ENCODE results near the gene AIRE.
"Not testable (repeated sequence)": the region's sequence is repeated elsewhere in the genome, so short reads cannot be mapped to it uniquely, and the experiment has no call there.

Gene AIRE

DNA sequence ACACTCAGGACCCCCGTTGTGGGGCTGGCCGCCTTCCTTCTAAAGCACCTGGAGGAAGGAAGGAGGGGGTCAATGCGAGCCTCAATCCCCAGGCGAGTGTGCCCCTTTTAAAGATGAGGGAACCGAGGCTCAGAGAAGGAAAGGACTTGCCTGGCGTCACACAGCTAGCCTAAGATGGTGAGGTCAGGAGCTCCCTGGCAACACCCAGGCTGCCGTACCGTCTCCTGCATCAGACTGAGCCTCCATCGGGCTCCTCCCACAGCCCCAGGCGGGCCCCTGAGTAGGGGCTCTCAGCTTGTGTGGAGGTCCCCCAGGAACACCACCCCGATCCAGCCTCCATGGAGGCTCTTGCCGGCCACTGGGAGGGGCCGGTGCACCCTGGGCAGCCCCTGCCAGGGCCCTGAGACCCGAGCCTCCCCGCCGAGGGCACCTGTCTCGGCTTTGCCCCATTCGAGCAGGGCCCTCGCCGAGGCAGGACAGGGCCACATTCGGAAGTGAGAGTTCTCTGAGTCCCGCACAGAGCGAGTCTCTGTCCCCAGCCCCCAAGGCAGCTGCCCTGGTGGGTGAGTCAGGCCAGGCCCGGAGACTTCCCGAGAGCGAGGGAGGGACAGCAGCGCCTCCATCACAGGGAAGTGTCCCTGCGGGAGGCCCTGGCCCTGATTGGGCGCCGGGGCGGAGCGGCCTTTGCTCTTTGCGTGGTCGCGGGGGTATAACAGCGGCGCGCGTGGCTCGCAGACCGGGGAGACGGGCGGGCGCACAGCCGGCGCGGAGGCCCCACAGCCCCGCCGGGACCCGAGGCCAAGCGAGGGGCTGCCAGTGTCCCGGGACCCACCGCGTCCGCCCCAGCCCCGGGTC is at the start of gene AIRE:
Gene AIRE, plus strand, starts transcription at position 739 of the 855 bp plus-strand sequence. CDS start 131 bp downstream, outside the sequence.
- no peak for DNase-seq

DNA sequence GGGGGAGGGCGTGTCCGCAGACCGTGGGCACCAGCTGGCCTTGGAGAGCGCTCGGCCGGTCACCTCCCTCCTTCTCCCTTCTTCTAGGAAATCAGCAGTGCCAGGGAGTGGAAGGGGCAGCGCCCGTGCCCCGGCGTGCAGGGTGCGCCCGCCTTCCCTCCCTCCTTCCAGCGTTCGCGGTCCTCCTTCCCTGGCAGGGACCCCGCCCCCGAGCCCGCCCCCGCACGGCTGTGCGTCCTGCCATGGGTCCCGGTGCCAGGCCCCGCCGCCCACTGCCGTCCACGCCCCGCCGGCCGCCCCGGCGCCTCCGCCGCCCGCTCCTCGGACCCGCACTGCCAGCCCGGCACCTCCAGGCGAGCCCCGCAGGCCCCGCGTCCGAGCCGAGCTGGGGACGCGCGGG is 45.3 kb upstream of the AIRE start:
- not testable (repeated sequence) for DNase-seq

DNA sequence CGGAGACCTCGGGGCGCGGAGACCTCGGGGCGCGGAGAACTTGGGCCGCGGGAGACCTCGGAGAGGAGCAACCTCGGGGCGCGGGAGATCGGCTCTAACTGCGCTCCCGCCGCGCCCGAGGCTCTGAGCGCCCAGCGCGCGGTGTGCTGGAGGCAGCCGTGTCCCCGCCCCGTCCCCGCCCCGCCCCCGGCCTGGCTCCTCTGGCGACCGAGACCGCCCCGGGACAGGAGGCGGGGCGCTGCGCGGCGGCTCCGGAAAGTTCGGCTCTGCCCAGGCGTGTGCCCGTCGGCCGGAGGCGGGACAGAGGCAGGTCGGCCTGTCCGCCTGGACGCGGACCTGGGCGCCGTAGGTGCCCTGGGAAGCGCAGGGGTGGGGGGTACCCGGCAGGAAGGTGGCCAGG is 44.8 kb upstream of the AIRE start, which contains the start of gene ICOSLG:
Gene ICOSLG, minus strand, starts transcription at position 102 of the 400 bp plus-strand sequence. CDS start 126 bp downstream, outside the sequence.
- DNase-seq: not testable (repeated sequence)

DNA sequence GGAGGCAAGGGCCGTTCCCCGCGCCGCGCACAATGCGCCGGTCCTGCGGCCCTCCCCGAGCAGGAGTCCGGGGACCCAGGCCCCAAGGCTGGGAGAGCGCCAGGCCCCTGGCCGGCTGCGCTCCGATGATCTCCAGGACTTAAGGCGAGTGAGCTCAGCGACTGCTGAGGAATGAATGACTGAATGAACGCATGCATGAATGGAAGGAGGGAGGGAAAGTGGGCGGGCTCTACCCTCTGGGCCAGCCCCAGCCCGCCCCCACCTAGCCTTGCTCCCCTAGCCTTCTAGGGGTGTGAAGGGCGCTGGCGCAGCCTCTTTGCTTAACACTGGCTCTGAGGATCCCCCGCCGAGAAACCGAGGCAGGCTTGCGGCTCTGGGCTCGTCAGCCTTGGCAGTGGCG is 44.4 kb upstream of the AIRE start:
- DNase-seq: not testable (repeated sequence)

DNA sequence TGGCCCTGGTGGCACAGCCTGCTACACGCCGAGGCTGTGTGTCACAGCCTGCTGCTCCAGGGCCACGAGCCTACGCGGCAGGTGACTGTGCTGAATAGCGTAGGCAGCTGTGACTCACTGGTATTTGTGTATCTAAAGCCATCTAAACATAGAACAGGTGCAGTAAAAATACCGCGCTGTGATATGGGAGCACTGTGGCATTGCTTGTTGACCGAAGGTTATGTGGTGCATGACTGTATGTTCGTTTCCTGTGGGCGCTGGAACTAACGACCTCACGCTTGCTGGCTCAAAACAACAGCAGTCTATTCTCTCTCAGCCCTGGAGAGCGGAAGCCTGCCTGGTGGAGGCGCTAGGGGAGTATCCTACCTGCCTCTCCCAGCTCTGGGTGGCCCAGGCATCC is 41.7 kb upstream of the AIRE start:
- DNase-seq: not testable (repeated sequence)

DNA sequence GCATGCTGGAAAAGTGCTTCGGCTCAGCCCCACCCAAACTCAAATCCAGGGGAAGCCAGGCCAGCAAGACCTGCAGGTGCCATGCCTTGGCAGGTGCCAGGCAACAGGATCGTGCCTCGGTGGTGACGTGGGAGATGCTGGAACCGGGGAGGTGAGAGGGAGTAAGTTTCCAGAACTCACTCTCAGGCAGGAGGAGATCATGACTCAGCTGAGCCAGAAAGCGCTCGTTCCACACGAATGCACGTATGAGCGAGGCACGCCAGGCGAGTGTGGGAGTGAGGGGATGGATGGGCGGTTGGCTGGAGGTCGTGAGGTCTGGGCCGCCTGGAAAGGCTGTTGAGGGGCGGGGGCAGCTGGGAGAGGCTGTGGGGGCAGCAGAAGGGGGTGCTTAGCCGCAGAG is 37.8 kb upstream of the AIRE start:
- not testable (repeated sequence) for DNase-seq

DNA sequence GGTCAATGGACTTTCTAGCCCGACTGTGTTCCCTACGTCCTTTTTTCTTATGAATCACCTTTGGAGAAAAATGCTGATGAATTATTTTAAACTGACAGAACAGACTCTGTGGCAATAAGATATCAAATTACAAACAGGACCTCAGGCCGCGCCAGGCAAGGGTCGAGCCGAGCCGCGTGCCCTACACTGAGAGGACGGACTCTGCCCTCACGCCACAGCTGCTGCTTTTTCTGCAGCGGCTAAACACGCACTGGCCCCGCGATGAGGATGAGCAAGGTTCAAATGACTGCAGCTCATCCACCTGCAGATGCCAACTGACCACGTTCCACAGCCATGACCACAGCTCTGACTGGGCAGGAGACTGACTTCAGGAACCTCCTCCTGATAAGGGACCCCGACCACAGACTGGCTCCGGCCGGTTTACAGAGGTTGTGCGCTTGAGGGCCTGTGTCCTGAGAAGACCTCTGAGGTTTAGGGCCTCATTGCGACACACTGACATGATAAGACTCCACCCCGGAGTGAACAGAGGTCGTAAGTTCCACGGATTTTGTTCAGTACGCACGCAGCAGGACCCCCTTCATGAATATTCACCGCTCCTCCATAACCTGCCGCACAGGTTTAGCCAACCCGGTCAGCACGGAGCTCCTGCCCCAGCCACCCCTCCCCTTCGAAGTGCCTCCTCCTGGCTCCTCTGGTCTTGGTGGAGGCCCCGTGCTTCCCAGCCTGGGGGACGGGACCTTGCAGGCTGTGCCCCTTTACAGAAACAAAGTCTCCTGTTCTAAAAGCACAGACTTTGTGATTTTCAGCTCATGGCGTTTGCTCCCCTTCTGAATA is 36.3 kb upstream of the AIRE start:
- DNase-seq: not testable (repeated sequence)

DNA sequence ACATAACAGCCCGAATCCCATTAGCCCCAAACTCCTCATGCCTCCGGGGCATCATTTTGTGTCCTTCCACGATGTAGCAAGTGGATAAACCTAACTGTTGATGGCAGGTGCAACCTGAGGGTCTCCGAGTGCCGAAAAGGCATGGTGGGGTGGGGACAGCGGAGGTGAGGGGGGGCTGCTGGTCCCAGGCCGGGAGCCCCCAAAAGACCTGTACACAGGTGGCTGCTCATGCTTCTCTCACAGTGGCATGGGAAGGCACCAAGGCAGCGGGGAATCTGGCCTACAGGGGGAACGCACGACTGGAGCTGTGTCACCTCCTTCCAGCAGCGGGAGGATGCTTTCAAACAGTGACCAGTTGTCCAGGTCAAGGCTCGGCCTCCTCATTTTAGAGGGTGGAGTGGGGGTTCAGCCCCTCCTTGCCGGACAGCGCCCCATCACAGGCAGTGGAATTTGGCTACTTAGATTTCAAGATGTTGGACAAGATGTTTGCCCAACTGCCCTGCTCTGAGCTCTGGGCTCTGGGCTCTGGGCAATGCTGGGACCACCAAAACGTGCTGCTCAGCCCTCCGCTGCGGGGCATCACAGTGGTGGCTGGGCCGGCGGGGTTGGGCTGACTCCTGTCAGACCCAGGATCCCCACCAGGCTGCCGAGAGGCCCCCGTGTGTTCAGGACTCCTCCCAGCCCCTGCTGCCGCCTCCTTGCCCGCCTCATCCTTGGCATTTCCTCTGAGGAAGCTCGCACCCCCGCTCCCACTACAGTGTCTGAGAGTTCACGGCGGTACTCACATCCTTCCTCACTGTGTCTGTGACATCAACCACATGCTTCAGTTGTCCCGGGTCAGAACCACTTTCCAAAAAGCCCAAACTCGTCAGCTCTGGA is 31.6 kb upstream of the AIRE start:
- no peak for DNase-seq

DNA sequence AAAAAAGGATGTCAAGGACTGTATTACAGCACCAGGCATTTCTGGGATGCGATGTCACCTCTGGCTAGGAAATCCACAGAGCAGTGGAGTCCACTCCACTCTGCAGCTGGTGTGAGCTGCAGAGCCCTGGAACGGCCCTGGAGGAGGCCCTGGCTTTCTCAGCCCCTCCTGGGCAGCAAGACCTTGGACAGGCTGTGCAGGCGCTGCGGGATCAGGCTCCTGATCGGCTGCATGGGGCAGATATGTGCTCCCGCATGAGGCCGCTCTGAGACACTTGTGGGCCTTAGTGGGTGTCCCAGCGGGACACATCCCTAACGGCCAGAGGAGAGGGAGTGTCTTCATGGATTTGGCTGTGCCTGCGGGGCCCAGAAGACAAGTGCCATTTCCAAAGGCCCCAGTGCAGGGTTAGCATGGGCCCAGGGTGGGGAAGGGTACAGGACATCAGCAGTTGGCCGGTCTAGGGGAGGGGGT is 30.1 kb upstream of the AIRE start:
- DNase-seq: no peak

DNA sequence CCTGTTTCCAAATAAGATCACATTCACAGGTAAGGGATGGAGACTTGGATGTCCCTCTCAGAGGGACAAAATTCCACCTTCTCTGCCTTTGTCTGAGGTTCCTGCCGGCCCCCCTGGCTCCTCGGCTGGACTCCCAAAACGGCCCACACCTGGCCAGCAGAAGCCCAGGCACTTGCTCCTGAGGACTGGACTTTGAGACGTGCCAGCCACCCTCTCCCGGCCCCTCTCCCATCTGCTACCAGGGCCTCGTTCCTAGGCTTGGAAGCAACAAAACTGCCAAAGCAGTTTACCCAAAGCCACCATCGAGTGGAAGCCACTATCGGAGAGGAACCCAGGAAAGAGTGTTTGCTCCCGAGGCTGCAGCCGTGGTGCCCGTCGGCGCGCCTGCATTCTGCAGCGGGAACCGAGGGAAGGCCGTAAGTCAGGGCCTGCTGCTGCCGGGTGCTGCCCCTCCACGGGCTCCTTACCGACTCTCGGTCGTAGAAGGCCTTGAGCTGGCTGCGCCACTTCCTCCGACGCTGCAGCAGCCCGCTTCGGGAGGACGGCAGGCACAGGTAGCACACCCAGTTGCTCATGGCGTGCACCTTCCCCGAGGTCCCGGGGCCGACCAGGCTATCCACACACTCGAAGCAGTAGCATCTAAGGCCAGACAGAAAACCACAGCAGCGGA is 27.5 kb upstream of the AIRE start:
- DNase-seq: no peak

DNA sequence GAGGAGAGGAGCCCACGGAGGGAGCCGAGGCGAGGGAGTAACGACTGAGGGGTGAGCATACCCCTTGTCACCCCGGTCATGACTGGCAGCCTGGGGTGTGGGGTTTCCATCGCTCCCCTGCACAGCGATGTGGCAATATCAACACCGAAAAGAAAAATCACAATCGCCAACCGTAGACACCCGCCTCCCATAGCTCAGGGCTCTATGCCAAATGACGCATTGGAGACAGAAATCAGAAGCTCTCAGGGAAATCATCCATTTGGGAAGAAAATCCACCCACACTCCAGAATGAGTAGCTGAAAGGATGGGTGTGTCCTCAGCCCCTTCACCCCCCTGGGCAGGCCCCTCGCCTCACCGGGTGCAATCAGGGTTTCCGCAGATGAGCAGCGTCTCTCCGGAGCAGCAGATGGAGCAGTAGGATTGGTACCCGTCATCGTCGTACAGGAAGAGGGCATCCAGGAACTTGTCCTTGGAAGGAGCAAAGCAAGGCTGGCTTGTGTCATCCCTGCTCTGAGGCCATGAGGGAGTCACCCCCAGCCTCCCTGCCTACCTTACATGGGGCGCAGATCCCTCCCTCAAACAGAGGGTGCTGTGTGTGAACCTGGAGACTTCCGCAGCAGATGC is 26.5 kb upstream of the AIRE start:
- DNase-seq: no peak

DNA sequence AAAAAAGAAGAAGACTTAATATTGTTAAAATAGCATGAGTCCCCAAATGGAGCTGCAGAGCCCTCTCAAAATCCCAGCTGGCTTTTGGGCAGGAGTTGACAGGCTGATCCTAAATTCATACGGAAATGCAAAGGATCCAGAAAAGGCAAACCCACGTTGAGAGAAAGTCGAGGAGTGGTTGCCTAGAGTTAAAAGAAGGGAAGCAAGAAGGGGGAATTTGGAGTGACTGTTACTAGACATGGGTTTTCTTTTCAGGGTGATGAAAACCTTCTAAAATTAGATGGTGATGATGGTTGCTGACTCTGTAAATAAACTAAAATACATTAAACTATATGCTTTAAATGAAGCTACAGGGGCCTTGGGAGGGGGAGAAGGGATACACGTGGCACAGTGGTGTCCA is 25.6 kb upstream of the AIRE start:
- DNase-seq: no peak

DNA sequence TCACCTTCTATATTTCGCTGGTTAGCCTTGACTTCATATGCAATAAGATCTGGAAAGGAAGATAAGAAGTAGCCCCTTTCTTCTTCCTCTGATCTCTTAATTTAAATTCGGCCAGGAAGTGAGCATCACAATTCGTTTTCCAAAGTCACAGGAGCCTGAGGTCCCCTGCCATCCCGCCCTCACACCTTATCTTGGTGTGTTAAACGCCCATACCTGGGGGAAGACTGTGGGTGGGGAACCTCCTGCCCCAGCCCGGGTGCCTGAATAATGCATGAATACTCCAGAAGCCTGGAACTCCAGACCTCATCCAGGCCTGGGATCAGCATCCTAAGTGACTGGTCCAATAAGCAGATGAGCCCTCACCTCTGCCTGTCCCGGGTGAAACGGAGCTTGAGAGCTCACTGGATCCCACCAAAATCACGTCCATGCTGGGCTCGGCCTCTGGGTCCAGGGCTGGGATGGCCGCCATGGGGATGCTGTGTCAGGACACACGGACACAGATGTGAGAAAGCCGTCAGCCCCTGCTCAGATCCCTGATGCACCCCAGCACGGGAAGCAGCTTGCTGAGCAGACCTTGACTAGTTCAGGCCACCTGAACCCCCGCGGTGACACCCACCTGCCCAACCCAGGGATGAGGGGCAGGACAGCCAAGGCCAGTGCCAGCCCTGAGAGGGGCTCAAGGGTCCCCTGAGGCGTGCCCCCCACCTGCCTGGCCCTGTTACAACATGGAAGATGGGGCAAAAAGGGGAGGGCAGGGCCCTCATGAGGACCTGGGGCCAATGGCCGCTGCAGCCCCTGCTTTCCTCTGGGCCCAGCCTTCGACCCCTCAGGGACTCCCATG is 24.7 kb upstream of the AIRE start:
- DNase-seq: no peak

DNA sequence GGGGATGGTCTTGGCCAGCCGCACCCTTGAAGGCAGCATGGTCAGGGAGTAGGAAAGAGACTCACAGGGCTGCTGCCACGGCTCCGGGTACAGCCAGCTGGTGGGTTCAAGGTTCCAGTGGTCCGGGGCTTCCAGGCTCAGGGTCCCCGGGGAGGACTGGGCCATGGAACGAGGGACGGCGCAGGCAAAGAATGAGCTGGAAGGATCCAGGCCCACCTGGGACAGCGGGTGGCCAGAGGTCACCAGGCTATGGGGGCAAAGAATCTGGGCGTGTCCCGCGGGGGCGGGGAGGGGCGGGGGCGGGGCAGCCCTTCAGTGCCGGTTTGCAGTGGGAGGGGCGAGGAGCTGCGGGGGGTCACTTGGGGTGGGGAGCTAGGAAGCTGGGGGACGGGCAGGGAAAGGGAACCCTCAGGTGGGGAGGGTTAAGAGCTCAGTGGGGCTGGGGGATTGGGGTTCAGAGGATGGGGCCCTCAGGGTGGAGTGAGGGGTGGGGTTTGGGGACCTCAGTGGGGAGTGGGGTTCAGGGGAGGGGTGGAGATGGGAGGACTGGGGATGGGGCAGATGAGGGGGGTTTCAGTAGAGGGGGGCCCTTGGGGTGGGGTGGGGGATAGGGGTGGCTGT is 23.9 kb upstream of the AIRE start, which contains the start of gene DNMT3L:
Gene DNMT3L, minus strand, starts transcription at position 223 of the 621 bp plus-strand sequence. CDS start 638 bp downstream, outside the sequence.
- no peak for DNase-seq

DNA sequence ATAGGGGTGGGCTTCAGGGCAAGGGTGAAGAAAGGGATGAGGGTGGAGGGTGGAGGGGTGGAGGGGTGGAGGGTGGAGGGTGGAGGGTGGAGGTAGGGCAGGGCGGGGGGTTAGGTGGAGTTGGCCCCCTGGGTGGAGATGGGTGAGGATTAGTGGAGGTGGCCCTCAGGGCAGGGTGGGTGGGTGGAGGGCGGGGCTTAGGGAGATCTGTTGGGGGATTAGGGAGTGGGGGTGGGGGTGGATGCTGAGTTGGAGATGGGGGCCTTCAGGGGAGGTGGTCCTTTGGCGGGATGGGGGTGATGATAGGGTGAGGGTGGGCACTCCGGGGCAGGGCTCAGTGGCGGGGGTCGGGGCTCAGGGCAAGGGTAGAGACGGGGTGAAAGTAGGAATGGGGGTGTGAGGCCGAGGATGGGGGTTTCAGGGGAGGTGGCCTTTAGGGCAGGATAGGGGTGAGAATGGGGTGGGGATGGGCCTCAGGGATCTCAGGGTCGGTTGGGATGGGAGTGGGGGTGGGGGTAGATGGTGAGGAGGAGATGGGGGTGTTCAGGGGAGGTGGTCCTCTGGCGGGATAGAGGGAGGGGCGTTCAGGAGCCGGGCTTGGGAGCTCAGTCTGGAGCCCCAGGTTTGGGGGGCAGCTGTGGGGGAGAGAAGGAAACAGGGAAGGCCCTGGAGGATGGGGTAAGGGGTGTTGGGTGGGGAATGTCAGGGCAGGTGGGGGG is 23.2 kb upstream of the AIRE start:
- DNase-seq: no peak

DNA sequence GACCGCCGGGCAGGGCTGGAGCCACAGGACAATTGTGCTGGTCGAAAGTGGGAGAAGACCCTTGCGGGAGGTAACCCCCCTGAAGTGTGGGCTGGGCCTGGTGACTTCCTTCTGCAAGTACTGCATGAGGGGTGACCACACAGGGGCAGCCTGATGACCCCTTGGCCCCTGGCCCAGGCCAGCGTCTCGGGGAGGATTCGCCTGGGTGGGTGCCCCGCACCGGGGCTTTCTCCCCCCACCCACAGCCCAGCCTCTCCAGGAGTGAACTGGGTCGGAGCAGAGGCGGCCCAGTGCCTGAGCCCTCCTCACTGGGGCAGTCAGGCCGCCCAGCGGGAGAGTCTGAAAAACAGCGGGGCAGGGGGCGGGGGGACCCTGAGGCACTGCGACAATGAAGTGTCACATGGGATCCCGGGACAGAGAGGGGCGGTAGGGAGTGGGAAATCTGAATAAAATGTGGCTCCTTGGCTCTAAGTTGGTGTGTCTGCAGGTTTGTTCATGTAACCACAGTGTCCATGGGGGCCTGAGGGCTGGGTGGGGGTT is 22.4 kb upstream of the AIRE start:
- DNase-seq: no peak

DNA sequence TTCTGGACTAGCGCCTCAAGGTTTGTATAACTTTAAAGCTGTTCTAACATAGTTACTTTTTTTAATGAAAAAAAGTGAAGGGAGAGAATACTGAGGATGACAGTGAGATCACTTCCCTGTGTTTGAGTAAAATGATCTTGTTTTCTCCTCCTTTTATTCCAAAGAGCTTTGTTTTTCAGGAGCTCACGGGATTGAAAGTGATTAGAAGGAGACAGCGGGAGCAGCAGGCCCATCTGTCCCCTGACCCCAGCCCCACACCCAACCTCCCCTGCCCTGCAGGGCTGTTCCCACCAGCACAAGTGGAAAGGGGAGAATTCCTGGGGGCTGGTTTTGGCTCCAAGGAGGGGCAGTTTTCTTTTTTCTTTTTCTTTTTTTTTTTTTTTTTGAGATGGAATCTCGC is 21.9 kb upstream of the AIRE start:
- no peak for DNase-seq

DNA sequence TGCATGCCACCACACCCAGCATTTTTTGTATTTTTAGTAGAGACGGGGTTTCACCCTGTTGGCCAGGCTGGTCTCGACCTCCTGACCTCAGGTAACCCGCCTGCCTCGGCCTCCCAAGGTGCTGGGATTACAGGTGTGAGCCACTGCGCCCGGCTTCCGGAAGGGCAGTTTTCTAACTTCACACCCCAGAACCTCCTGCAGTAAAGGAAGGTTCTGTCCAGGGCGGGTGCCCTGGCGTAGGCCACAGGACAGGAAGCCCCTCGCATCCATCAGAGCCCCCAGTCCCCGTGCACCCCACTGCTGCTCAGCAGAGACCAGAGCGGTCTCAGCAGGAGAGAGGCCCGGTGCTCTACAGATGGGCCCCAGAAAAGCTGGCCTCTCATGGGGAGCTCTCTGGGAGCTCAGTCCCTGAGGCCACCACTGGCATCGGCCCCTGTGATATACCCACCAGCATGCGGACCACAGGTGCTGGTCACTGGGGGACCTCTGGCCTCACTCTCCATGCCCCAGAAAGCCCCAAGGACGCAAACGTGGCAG is 19.9 kb upstream of the AIRE start:
- DNase-seq: no peak
